CD4-positive, CD25-positive, alpha-beta regulatory T cell (primary cell): ENCODE measurements around the gene SLC25A48. TPM values are rescaled to one million over a fixed set of nuclear protein-coding genes. Genes with fewer than 3 reads are reported as not detected.
"Not testable (repeated sequence)": the region's sequence is repeated elsewhere in the genome, so short reads cannot be mapped to it uniquely, and the experiment has no call there.

ENCODE experiments used
- ATAC-seq, 2 donors: fragments of 150-1000 bp; cut with Tn5 transposase; one replicate each; pipeline ENCODE4 v1.10.0; 2021; ENCODE audit warnings: low read depth in 2 of 2, moderate number of reproducible peaks in 2 of 2, moderate library complexity in 1 of 2
- DNase-seq, 3 donors: peaks; one replicate each; pipeline versions ENCODE4 v3.0.0 to v3.0.0-alpha.2; 2012 to 2022; ENCODE audit warnings: mixed read lengths in 1 of 3
- H3K27ac ChIP-seq: one replicate; pipeline ENCODE4 v1.7.0; 2013; ENCODE audit warnings: mild to moderate bottlenecking, low read length; ENCODE audit not compliant: insufficient read depth, poor library complexity, severe bottlenecking
- H3K27me3 ChIP-seq: one replicate; pipeline ENCODE4 v1.7.0; 2013; ENCODE audit warnings: low read length; ENCODE audit not compliant: control insufficient read depth, insufficient read depth
- H3K36me3 ChIP-seq: one replicate; pipeline ENCODE4 v1.7.0; 2013; ENCODE audit warnings: mild to moderate bottlenecking, low read length, moderate library complexity; ENCODE audit not compliant: control insufficient read depth, insufficient read depth
- H3K4me1 ChIP-seq: 2 replicates; pipeline ENCODE4 v1.7.0; 2013; ENCODE audit warnings: mild to moderate bottlenecking, low read length; ENCODE audit not compliant: insufficient read depth, control insufficient read depth, poor library complexity, severe bottlenecking
- H3K4me3 ChIP-seq: one replicate; pipeline ENCODE4 v1.7.0; 2013; ENCODE audit warnings: low read depth, mild to moderate bottlenecking, low read length, moderate library complexity
- H3K9me3 ChIP-seq, 2 experiments: 1 replicate in 1 of 2; 2 replicates in 1 of 2; pipeline ENCODE4 v1.7.0; 2013; ENCODE audit warnings: low read length in 2 of 2, mild to moderate bottlenecking in 1 of 2, moderate library complexity in 1 of 2; ENCODE audit not compliant: control insufficient read depth in 2 of 2
- H3K27ac Mint-ChIP-seq, 3 donors: one replicate each; pipeline ENCODE4 v1.8.0; 2020 to 2022; ENCODE audit warnings: mild to moderate bottlenecking in 3 of 3, mixed read lengths in 3 of 3, moderate library complexity in 2 of 3
- H3K27me3 Mint-ChIP-seq: one replicate; pipeline ENCODE4 v1.8.0; 2022; ENCODE audit warnings: mild to moderate bottlenecking, mixed read lengths
- H3K36me3 Mint-ChIP-seq: one replicate; pipeline ENCODE4 v1.8.0; 2020; ENCODE audit warnings: mixed read lengths
- H3K4me1 Mint-ChIP-seq, 4 donors: one replicate each; pipeline ENCODE4 v1.8.0; 2020 to 2022; ENCODE audit warnings: mixed read lengths in 4 of 4, mild to moderate bottlenecking in 1 of 4
- H3K4me3 Mint-ChIP-seq, 4 donors: one replicate each; pipeline ENCODE4 v1.8.0; 2020 to 2022; ENCODE audit warnings: mild to moderate bottlenecking in 4 of 4, mixed read lengths in 4 of 4, moderate library complexity in 3 of 4
- H3K9me3 Mint-ChIP-seq, 7 donors: one replicate each; pipeline ENCODE4 v1.8.0; 2020 to 2022; ENCODE audit warnings: mixed read lengths in 7 of 7, mild to moderate bottlenecking in 3 of 7, moderate library complexity in 2 of 7
- polyA plus RNA-seq, 4 donors: library from polyadenylated mRNA; unstranded; fragments of 300-500 nt; fragmentation: Illumina TruSeq; gene quantifications; one replicate each; pipeline ENCODE4 v1.2.3, GENCODE V29; 2021
- total RNA-seq: library from RNA; stranded (reverse); gene quantifications from one replicate; pipeline ENCODE4 v1.2.3, GENCODE V29; 2022

Gene SLC25A48
- total and polyA plus RNA-seq, 5 donors from 2014 or later = not detected

DNA sequence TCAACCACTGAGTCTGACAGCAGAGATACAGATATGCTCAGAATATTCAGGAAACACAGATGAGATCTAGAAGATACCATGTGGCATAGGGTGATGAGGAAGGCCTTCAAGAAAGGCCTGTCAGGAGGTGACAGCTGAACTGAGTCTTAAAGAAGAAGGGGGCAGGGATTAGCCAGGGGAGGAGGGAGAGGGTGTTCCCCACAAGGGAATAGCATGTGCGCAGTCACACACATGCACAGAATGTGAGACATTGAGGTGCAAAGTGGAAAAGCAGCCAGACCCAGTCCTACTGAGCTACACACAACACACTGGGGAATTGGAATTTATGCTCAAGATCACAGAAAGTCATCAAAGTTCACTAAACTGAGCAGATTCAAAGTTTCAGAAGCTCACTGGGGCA, 3.0 kb upstream of the SLC25A48 start:
- H3K4me1 ChIP-seq = no peaks in the 10 kb centered on the region
- Mint-ChIP-seq H3K4me3 (no peak overlapping the region), H3K27ac (no peak overlapping the region), H3K36me3 (no peaks in the 10 kb centered on the region), H3K27me3 (peaks cover 22% of the 10 kb centered on the region), H3K4me1 (peaks cover 0 to 4% (median 1%) of the 10 kb centered on the region in 4 donors), H3K9me3 (no peaks in the 10 kb centered on the region)
- no peak overlapping the region for H3K27ac ChIP-seq
- no peaks in the 10 kb centered on the region for H3K9me3 ChIP-seq
- no peaks in the 10 kb centered on the region for H3K36me3 ChIP-seq
- no peak overlapping the region for H3K4me3 ChIP-seq
- ATAC-seq = no peak
- H3K27me3 ChIP-seq = peaks cover 3% of the 10 kb centered on the region
- no peak for DNase-seq

DNA sequence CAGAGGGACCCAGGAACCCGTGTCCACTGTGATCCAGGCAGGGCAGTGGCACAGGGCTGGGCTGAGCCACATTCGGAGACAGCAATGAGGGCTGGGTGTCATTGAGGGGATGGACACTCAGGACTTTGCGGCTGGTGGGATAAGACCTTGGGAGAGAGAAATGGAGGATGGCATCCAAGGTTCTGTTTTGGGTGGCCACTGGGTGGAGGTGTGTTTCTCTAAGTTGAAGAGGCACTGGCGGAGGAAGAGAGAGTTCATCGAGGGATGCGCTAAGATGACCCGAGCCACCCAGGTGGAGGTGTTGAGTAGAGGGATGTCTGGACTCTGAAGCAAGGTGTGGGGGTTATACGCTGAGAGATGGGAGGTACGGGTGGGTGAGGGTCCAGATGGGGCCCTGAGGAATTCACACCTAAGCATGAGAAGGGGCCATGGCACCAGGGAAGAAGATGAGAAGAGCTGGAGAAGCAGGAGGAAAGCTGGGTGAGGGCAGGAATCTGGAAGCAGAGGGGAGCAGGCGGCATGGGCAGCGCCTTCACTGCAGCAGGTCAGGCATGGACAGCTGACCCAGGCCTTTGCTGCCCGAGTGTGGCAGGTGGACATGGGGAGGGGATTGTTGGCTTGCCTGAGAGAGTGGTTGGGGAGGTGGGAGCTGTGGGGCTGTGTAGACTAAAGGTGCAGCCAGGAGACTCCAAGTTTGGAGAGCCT, 2.5 kb upstream of the SLC25A48 start:
- Mint-ChIP-seq H3K4me3 (no peak overlapping the region), H3K9me3 (no peaks in the 10 kb centered on the region), H3K4me1 (peaks cover 0 to 4% (median 1%) of the 10 kb centered on the region in 4 donors), H3K36me3 (no peaks in the 10 kb centered on the region), H3K27ac (no peak overlapping the region), H3K27me3 (peaks cover 20% of the 10 kb centered on the region)
- Histone ChIP-seq H3K27me3 (peaks cover 4% of the 10 kb centered on the region), H3K27ac (no peak overlapping the region), H3K4me3 (no peak overlapping the region), H3K36me3 (no peaks in the 10 kb centered on the region), H3K4me1 (no peaks in the 10 kb centered on the region), H3K9me3 (no peaks in the 10 kb centered on the region)
- DNase-seq (no peak), ATAC-seq (no peak)

DNA sequence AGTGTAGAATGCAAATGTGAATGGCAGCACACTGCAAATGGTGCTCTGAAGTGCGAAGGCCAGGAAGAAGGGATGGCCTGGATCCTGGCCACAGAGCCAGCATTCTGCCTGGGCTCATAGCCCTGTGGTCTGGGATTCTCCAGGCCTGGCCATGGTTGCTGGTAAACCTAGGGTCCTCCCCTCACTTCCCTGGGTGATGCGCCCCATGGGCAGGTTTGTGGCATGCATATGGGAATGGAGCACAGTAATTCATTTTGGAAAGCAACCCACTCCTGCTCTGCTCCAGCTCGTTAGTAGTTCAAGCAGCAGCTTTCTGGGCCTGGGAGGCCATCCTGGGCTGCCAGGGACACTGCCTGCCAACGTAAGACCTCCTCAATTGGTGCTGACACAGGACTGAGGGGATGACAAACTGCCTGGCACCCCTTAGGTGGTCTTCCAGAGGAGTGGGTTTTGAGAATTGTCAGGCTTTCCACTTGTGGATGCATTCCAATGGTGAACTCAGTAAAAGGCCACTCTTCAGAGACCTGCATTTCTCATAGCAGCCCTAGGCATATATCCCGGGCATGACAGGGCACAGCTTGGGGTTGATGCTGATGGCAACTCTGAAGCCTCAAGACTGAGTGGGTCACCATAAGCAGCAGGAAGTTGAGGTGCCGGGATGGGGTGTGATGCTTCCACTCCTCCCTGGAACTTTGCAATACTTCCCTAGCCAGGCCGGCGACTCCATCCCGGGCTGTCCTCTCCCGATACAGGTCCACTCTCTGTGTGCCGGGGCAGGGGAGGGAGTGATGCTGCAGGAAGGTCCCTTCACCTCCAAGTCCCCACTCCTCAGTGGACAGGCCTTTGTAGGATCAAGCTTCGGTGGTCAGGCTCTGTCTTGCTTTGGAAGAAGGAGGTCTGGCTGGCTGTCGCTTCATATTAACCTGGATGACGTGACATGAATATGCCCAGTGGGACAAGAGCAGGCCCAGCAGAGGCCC, 1.2 kb upstream of the SLC25A48 start:
- Mint-ChIP-seq H3K4me3 (no peak overlapping the region), H3K36me3 (no peaks in the 10 kb centered on the region)

DNA sequence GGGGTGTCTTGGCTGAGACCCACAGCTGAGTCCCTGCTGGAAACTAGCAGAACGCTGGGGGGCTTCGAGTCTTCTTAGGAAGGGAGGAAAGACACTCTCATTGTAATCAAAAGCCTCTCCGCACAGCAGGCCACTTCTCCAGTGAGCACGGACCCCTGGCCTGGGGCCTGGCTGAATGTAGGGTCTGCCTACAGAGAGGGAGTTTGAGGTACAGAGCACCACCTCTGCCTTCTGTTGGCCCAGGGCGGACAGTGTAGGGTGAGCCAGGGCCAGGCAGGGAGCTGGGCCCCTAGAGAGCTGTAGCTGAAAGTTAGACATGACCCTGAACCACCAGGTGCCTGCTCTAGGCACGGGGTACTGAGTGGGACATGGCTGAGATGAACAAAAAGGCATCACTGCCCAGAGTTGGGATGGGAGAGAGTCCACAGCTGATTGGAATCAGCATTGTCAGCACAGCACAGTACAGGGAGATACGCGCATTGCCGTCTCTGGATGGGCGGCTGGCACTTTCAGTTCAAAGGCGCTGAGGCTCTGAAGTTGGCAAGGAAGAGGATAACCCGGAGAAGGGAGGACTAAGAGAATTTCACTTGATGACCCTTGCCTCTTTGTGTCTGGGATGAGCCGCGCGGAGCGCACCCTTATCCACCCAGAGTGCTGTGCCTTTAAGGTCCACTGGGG, 363 bp upstream of the SLC25A48 start:
- peak overlapping the region in 1 of 4 donors; percentile 10 for H3K4me3 Mint-ChIP-seq
- Histone ChIP-seq H3K36me3 (no peaks in the 10 kb centered on the region), H3K27me3 (peaks cover 4% of the 10 kb centered on the region), H3K9me3 (no peaks in the 10 kb centered on the region), H3K4me3 (no peak overlapping the region), H3K27ac (no peak overlapping the region), H3K4me1 (no peaks in the 10 kb centered on the region)
- ATAC-seq = no peak
- peaks cover 20% of the 10 kb centered on the region for H3K27me3 Mint-ChIP-seq
- H3K9me3 Mint-ChIP-seq = peaks cover 0 to 7% (median 0%) of the 10 kb centered on the region in 7 donors
- peaks cover 0 to 4% (median 1%) of the 10 kb centered on the region in 4 donors for H3K4me1 Mint-ChIP-seq
- H3K27ac Mint-ChIP-seq = no peak overlapping the region
- H3K36me3 Mint-ChIP-seq = no peaks in the 10 kb centered on the region
- no peak for DNase-seq

More for the DNA sequence above, 1.2 kb upstream of the SLC25A48 start:
- Histone ChIP-seq H3K27ac (no peak overlapping the region), H3K36me3 (no peaks in the 10 kb centered on the region), H3K4me3 (no peak overlapping the region), H3K9me3 (no peaks in the 10 kb centered on the region), H3K27me3 (peaks cover 4% of the 10 kb centered on the region), H3K4me1 (no peaks in the 10 kb centered on the region)
- no peak for DNase-seq
- H3K4me1 Mint-ChIP-seq = peaks cover 0 to 4% (median 1%) of the 10 kb centered on the region in 4 donors
- peaks cover 20% of the 10 kb centered on the region for H3K27me3 Mint-ChIP-seq
- H3K27ac Mint-ChIP-seq = no peak overlapping the region
- no peak for ATAC-seq
- peaks cover 0 to 5% (median 0%) of the 10 kb centered on the region in 7 donors for H3K9me3 Mint-ChIP-seq

DNA sequence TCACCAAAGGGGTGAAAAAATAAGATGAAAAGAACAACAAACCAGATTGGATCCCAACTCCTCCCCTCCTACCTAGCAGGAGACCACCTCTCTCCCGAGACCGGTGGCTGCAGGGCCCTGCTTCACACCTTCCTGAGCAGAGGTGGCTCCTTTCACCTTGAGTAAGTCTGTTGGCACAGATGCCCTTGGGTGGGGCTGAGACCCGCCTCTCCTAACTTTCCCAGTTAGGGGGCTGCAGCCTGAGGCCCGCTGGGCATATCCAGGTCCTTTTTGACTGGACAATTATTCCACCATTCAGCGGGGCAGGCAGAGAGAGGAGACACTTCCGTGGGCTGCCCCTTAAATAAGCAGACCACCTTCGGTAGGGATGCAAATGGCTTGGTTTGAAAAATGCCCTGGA, 1.3 kb downstream of the SLC25A48 start:
- Mint-ChIP-seq H3K27me3 (peaks cover 20% of the 10 kb centered on the region), H3K9me3 (peaks cover 0 to 15% (median 1%) of the 10 kb centered on the region in 7 donors), H3K4me3 (no peak overlapping the region), H3K27ac (no peak overlapping the region), H3K36me3 (no peaks in the 10 kb centered on the region), H3K4me1 (peaks cover 0 to 4% (median 1%) of the 10 kb centered on the region in 4 donors)
- ATAC-seq (no peak), DNase-seq (no peak)
- Histone ChIP-seq H3K27me3 (peaks cover 6% of the 10 kb centered on the region), H3K4me1 (no peaks in the 10 kb centered on the region), H3K4me3 (no peak overlapping the region), H3K9me3 (no peaks in the 10 kb centered on the region), H3K36me3 (no peaks in the 10 kb centered on the region), H3K27ac (no peak overlapping the region)

DNA sequence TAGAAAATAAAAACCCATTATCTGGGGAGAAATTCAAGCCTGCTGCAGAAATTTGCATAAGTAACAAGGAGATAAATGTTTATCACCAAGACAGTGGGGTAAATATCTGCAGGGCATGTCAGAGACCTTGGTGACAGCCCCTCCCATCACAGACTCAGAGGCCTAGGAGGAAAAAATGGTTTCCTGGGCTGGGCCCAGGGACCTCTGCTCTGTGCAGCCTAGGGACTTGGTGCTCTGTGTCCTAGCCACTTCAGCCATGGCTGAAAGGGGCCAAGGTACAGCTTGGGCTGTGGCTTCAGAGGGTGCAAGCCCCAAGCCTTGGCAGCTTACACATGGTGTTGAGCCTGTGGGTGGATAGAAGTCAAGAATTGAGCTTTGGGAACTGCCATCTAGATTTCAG, 3.9 kb downstream of the SLC25A48 start:
- H3K9me3 ChIP-seq, H3K36me3 ChIP-seq, H3K4me1 ChIP-seq, H3K27ac Mint-ChIP-seq, H3K4me1 Mint-ChIP-seq, DNase-seq, H3K4me3 ChIP-seq, ATAC-seq, H3K27ac ChIP-seq, H3K4me3 Mint-ChIP-seq, H3K36me3 Mint-ChIP-seq: not testable (repeated sequence)
- Mint-ChIP-seq H3K9me3 (peaks cover 0 to 15% (median 3%) of the 10 kb centered on the region in 7 donors), H3K27me3 (peaks cover 19% of the 10 kb centered on the region)
- peaks cover 12% of the 10 kb centered on the region for H3K27me3 ChIP-seq

DNA sequence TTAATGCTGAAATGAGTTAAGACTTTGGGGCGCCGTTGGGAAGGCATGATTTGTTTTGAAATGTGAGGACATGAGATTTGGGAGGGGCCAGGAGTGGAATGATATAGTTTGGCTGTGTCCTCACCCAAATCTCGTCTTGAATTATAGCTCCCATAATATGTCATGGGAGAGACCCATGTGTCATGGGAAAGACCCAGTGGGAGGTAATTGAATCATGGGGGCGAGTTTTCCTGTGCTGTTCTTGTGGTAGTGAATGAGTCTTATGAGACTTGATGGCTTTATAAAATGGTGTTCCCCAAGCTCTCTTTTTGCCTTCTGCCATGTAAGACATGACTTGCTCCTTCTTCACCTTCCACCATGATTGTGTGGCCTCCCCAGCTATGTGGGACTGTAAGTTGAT, 5.1 kb downstream of the SLC25A48 start:
- Mint-ChIP-seq H3K27ac (no peak overlapping the region), H3K4me3 (no peak overlapping the region), H3K4me1 (no peaks in the 10 kb centered on the region), H3K27me3 (peaks cover 14% of the 10 kb centered on the region), H3K36me3 (no peaks in the 10 kb centered on the region), H3K9me3 (peaks cover 0 to 15% (median 3%) of the 10 kb centered on the region in 7 donors)
- no peak for ATAC-seq
- Histone ChIP-seq H3K27ac (no peak overlapping the region), H3K36me3 (no peaks in the 10 kb centered on the region), H3K9me3 (no peaks in the 10 kb centered on the region), H3K4me3 (no peak overlapping the region), H3K4me1 (no peaks in the 10 kb centered on the region), H3K27me3 (peaks cover 10% of the 10 kb centered on the region)
- no peak for DNase-seq
